ENCODE measurements around the gene ARPC5L. TPM values are rescaled to one million over a fixed set of nuclear protein-coding genes. Genes with fewer than 3 reads are reported as not detected.

Gene ARPC5L
- total and polyA plus RNA-seq, 2 of the 8 experiments (the other 6 are each of a cell fraction or from before 2014, with no cell fraction given), result 34.1 to 50.6 TPM

GRCh38 chr9:124868511-124869465 is 6.9 kb downstream of the ARPC5L start (continued):
- TF ChIP-seq MAX (IDR thresholded peaks at IDR 0.05) (peak; percentile 91), CHD1 (IDR thresholded peaks at IDR 0.05; ENCODE audit: low read depth, low read length) (no peak), RXRA (IDR thresholded peaks at IDR 0.05; ENCODE audit: insufficient read depth, low read depth, low read length) (no peak), SIX5 (IDR thresholded peaks at IDR 0.05; ENCODE audit: low read depth, low read length) (no peak), POLR2A (IDR thresholded peaks at IDR 0.05; ENCODE audit: control extremely low read depth in 1 of 2, low read depth in 2 of 2, low read length in 2 of 2) (peak; percentile 63 to 76)

Data from H1 (cell line).